ENCODE measurements around the gene TRPM1.

The TRPM1 gene

DNA sequence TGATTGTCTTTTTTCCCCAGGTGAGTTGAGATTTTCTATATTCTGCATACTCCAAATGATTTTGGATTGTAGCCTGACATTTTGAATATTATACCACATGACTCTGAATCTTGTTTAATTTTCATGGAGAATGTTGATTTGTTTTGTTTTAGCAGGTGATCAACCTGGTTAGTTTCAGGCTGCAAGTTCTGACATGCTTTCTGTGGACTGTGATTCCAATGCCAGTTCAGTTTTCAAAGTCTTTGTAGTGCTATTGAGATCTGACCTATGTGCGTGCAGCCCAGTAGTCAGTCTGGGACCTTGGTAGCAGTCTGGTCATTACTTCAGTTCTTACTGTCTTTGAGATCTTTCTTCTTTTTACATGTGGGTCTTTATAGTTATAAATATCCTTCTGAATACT, 91.5 kb downstream of the TRPM1 start:
- Histone ChIP-seq H3K4me3 (ENCODE audit: low read depth in 1 of 2, low read length in 2 of 2) (no peak overlapping the region), H3K36me3 (ENCODE audit: control insufficient read depth in 1 of 2, insufficient read depth in 2 of 2, low read length in 2 of 2) (no peaks in the 10 kb centered on the region), H3K27ac (ENCODE audit: low read length) (no peak overlapping the region), H3K9me3 (ENCODE audit: control insufficient read depth in 1 of 2, low read length in 2 of 2) (peaks cover 8 to 18% of the 10 kb centered on the region in 2 donors), H3K27me3 (ENCODE audit: low read depth, low read length) (no peaks in the 10 kb centered on the region), H3K4me1 (ENCODE audit: control insufficient read depth in 1 of 2, insufficient read depth in 2 of 2, low read length in 2 of 2) (no peaks in the 10 kb centered on the region)

- H3K4me1 ChIP-seq (ENCODE audit: control insufficient read depth in 1 of 2, insufficient read depth in 2 of 2, low read length in 2 of 2), result no peaks in the 10 kb centered on the region
- H3K27me3 ChIP-seq (ENCODE audit: low read depth, low read length), result no peaks in the 10 kb centered on the region
- no peaks in the 10 kb centered on the region for H3K9me3 ChIP-seq (ENCODE audit: control insufficient read depth in 1 of 2, low read length in 2 of 2)
- no peak overlapping the region for H3K4me3 ChIP-seq (ENCODE audit: low read depth in 1 of 2, low read length in 2 of 2)
- no peaks in the 10 kb centered on the region for H3K36me3 ChIP-seq (ENCODE audit: control insufficient read depth in 1 of 2, insufficient read depth in 2 of 2, low read length in 2 of 2)
- no peak overlapping the region for H3K27ac ChIP-seq (ENCODE audit: low read length)
Measured at GRCh38 chr15:31005660-31006059, 95.9 kb downstream of the TRPM1 start.

DNA sequence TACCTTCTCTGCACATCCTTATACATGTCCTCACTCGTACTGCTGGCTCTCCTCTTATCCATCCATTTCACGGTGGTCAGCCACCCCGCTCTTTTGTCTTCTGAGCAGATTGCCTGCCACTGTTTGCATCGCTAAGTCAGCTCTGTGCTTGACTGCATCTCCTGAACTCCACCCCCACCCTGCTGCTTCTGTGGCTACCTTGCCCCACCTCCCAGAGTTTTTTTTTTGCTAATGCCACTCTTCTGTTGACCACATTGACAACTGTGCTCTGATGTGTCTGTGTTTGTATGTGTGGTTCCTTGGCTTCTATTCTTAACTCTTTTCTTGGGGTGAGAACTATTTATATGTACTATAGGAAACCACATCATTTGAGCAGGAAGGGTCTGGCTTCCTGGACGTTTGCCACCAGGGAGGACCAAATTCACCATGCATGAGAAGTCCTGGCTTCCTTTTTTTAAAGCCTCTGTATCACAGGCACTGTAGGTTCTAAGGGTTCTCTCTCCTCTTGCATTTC, 97.2 kb downstream of the TRPM1 start:
- H3K27me3 ChIP-seq (ENCODE audit: low read depth, low read length), result no peaks in the 10 kb centered on the region
- H3K9me3 ChIP-seq (ENCODE audit: control insufficient read depth in 1 of 2, low read length in 2 of 2), result no peaks in the 10 kb centered on the region
- H3K4me1 ChIP-seq (ENCODE audit: control insufficient read depth in 1 of 2, insufficient read depth in 2 of 2, low read length in 2 of 2), result no peaks in the 10 kb centered on the region
- no peak overlapping the region for H3K27ac ChIP-seq (ENCODE audit: low read length)
- no peak overlapping the region for H3K4me3 ChIP-seq (ENCODE audit: low read depth in 1 of 2, low read length in 2 of 2)
- no peaks in the 10 kb centered on the region for H3K36me3 ChIP-seq (ENCODE audit: control insufficient read depth in 1 of 2, insufficient read depth in 2 of 2, low read length in 2 of 2)

GRCh38 chr15:31001702-31002101, 99.8 kb downstream of the TRPM1 start:
- H3K27ac ChIP-seq (ENCODE audit: low read length), result no peak overlapping the region
- no peaks in the 10 kb centered on the region for H3K9me3 ChIP-seq (ENCODE audit: control insufficient read depth in 1 of 2, low read length in 2 of 2)
- H3K27me3 ChIP-seq (ENCODE audit: low read depth, low read length), result no peaks in the 10 kb centered on the region
- no peak overlapping the region for H3K4me3 ChIP-seq (ENCODE audit: low read depth in 1 of 2, low read length in 2 of 2)
- H3K4me1 ChIP-seq (ENCODE audit: control insufficient read depth in 1 of 2, insufficient read depth in 2 of 2, low read length in 2 of 2), result no peaks in the 10 kb centered on the region
- no peaks in the 10 kb centered on the region for H3K36me3 ChIP-seq (ENCODE audit: control insufficient read depth in 1 of 2, insufficient read depth in 2 of 2, low read length in 2 of 2)

DNA sequence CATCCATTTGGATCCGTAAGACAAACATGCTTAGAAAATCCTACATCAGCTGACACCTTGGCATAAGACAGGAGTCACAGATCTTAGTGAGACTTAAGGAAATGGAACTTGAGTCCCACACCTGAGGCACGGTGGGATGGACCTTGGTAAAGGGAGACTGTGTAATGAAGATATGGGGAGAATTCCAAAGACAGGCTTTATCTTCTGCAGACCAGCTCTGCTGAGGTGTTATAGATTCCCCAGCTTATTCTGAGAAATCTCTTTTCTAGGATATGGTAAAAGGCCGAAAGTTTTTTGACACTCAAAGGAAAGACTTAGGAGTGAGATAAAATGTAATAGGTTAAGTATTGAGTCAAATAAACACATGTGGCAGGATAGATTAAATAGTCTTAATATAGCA, 101.8 kb downstream of the TRPM1 start:
- H3K9me3 ChIP-seq (ENCODE audit: control insufficient read depth in 1 of 2, low read length in 2 of 2), result no peaks in the 10 kb centered on the region
- no peaks in the 10 kb centered on the region for H3K36me3 ChIP-seq (ENCODE audit: control insufficient read depth in 1 of 2, insufficient read depth in 2 of 2, low read length in 2 of 2)
- no peak overlapping the region for H3K27ac ChIP-seq (ENCODE audit: low read length)
- H3K4me1 ChIP-seq (ENCODE audit: control insufficient read depth in 1 of 2, insufficient read depth in 2 of 2, low read length in 2 of 2), result no peaks in the 10 kb centered on the region
- no peaks in the 10 kb centered on the region for H3K27me3 ChIP-seq (ENCODE audit: low read depth, low read length)
- no peak overlapping the region for H3K4me3 ChIP-seq (ENCODE audit: low read depth in 1 of 2, low read length in 2 of 2)

- Histone ChIP-seq H3K4me1 (ENCODE audit: control insufficient read depth in 1 of 2, insufficient read depth in 2 of 2, low read length in 2 of 2) (no peaks in the 10 kb centered on the region), H3K27ac (ENCODE audit: low read length) (no peak overlapping the region), H3K36me3 (ENCODE audit: control insufficient read depth in 1 of 2, insufficient read depth in 2 of 2, low read length in 2 of 2) (no peaks in the 10 kb centered on the region), H3K27me3 (ENCODE audit: low read depth, low read length) (no peaks in the 10 kb centered on the region), H3K9me3 (ENCODE audit: control insufficient read depth in 1 of 2, low read length in 2 of 2) (no peaks in the 10 kb centered on the region), H3K4me3 (ENCODE audit: low read depth in 1 of 2, low read length in 2 of 2) (no peak overlapping the region)
Measured at GRCh38 chr15:30997270-30997669, 104.3 kb downstream of the TRPM1 start.

DNA sequence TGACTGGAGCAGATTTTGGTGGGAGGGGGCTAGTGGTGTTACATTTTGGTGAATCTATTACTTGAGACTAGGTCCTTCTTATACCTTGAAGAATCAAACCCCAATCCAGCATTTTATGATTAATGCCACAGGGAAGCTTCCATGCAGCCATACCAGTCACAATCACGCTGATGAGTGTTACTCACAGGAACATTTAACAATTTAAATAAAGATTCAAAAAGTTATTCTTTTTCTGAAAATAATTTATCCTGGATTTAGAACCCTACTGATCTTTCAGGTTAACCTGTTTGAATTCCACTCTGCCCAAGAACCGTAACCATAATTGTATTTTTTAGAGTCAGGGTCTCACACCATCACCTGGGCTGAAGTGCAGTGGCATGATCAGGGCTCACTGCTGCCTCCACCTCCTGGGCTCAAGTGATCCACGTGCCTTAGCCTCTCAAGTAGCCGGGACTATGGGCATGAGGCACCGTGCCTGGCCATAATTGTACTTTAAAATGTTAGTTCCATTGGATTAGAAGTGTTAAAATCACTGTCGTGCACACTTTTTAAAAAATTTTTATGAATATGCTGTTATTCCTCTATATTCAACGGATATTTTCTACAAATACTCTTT, 109.2 kb downstream of the TRPM1 start:
- H3K27me3 ChIP-seq (ENCODE audit: low read depth, low read length), result no peaks in the 10 kb centered on the region
- peak overlapping the region; percentile 78 to 98 for H3K4me3 ChIP-seq (ENCODE audit: low read depth in 1 of 2, low read length in 2 of 2)
- peaks cover 5 to 23% of the 10 kb centered on the region in 2 donors for H3K4me1 ChIP-seq (ENCODE audit: control insufficient read depth in 1 of 2, insufficient read depth in 2 of 2, low read length in 2 of 2)
- no peaks in the 10 kb centered on the region for H3K9me3 ChIP-seq (ENCODE audit: control insufficient read depth in 1 of 2, low read length in 2 of 2)
- H3K27ac ChIP-seq (ENCODE audit: low read length), result peak overlapping the region; percentile 63
- H3K36me3 ChIP-seq (ENCODE audit: control insufficient read depth in 1 of 2, insufficient read depth in 2 of 2, low read length in 2 of 2), result peaks cover 0 to 3% of the 10 kb centered on the region in 2 donors

DNA sequence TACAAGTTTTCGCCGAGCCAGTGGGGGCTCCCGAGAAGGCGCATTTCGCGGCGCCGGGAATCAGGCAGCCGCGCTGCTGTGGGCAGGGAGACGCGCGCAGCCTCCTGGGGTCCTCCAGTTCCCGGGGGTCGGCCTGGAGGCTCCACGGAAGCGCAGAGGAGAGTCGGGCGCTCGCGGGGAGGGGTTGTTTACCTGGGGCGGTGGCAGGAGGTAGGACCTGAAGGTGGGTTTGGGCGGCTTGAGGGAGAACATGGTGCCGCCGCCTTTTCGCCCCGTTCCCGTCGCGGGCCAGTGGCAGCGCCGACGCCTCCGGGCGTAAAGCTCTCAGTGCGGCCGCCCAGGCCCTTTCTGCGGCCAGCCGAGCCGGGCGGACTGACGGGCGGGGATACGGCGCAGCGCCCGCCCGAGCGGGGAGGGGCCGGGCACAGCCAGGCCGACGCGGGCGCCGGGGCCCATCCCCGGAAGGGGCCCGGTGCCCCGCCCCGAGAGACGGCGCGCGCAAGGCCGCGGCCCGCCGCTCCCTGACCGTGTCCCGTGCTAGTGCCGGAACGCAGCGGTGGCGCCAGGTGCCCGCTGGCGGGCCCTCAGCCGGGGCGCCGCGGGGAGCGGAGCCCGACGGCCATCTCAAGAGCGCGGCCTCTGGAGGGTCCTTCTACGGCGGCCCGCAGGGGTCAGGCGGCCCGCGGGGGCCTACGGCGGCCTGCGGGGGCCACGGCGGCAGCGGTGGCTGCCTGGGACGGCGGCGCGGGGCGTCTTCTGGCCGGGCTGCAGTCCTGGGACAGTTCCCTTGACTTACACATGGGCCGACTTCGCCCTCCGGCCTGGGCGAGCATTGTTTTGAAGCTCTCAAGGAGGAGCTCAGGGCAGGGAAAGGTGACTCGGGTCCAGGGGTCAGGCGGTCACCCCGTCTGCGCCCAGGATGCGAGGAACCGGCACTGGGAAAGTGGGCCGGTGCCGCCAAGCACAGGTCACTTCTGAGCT, 110.0 kb downstream of the TRPM1 start, which contains the start of gene MTMR10:
MTMR10 (minus strand) TSS at position 374 of the 981 bp plus-strand sequence; CDS start at position 252, 122 bp downstream.
- peaks cover 5 to 23% of the 10 kb centered on the region in 2 donors for H3K4me1 ChIP-seq (ENCODE audit: control insufficient read depth in 1 of 2, insufficient read depth in 2 of 2, low read length in 2 of 2)
- H3K4me3 ChIP-seq (ENCODE audit: low read depth in 1 of 2, low read length in 2 of 2), result peak within 1 kb of the TSS; percentile 78 to 98
- H3K36me3 ChIP-seq (ENCODE audit: control insufficient read depth in 1 of 2, insufficient read depth in 2 of 2, low read length in 2 of 2), result peaks cover 0 to 10% of the 10 kb centered on the region in 2 donors
- peak within 1 kb of the TSS; percentile 92 for H3K27ac ChIP-seq (ENCODE audit: low read length)
- H3K9me3 ChIP-seq (ENCODE audit: control insufficient read depth in 1 of 2, low read length in 2 of 2), result no peaks in the 10 kb centered on the region
- no peaks in the 10 kb centered on the region for H3K27me3 ChIP-seq (ENCODE audit: low read depth, low read length)

DNA sequence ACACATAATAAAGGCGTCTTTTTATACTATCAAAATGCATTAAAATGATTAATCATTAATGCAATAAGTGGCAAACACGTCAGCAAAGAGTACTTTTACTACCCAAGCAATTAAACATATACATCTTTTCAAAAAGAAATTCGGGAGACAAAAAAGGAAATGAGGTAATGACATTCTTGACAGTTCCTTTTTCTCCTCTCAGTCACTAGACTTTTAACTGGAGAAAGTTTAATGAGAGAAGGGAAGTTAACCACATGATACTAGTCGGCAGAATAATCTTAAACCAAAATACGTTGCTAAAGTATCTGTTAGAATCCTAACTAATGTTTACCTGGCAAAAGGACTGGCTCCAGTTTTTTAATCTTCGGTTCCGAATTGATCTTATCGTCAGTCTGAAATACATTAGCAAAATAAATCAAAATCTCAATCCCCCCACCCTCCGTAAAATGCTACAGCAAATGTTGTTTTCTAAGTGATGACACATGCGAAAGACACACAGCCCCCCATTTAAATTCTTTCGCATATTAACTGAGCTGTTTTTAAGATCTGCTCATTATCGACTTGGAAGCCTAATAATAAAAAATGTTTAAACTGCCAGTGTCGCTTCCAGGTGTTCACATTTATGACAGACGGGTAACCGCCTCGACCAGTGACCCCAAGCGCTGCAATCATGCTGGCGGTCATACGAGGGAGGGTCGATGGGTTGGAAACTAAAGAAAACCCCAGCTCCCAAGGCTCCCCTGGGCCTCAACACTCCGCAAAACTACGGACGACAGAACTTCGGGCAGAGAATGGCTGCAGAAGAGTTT, 110.9 kb downstream of the TRPM1 start:
- Histone ChIP-seq H3K9me3 (ENCODE audit: control insufficient read depth in 1 of 2, low read length in 2 of 2) (no peaks in the 10 kb centered on the region), H3K4me1 (ENCODE audit: control insufficient read depth in 1 of 2, insufficient read depth in 2 of 2, low read length in 2 of 2) (peaks cover 5 to 25% of the 10 kb centered on the region in 2 donors), H3K27ac (ENCODE audit: low read length) (peak overlapping the region; percentile 92), H3K4me3 (ENCODE audit: low read depth in 1 of 2, low read length in 2 of 2) (peak overlapping the region; percentile 76 to 98), H3K36me3 (ENCODE audit: control insufficient read depth in 1 of 2, insufficient read depth in 2 of 2, low read length in 2 of 2) (peaks cover 0 to 10% of the 10 kb centered on the region in 2 donors), H3K27me3 (ENCODE audit: low read depth, low read length) (no peaks in the 10 kb centered on the region)

DNA sequence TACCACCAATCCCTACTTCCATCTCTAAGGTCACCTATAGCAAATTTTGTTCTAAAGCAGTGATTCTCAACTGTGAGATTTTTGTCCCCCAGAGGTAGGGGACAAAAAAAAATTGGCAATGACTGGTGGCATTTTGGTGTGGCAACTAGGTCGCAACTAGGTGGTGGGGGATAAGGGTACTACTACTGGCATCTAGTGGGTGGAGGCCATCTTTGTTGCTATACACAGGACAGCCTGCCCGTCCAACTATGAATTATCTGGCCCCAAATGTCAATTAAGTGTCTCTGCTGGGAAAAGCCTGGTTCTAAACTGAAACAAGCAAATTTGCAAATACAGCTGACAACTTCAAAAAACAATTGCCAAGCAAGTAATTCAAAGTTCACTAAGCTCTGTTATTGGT, 111.5 kb downstream of the TRPM1 start:
- Histone ChIP-seq H3K4me3 (ENCODE audit: low read depth in 1 of 2, low read length in 2 of 2) (peak overlapping the region; percentile 76 to 98), H3K4me1 (ENCODE audit: control insufficient read depth in 1 of 2, insufficient read depth in 2 of 2, low read length in 2 of 2) (peaks cover 11 to 31% of the 10 kb centered on the region in 2 donors), H3K27me3 (ENCODE audit: low read depth, low read length) (no peaks in the 10 kb centered on the region), H3K36me3 (ENCODE audit: control insufficient read depth in 1 of 2, insufficient read depth in 2 of 2, low read length in 2 of 2) (peaks cover 0 to 10% of the 10 kb centered on the region in 2 donors), H3K9me3 (ENCODE audit: control insufficient read depth in 1 of 2, low read length in 2 of 2) (no peaks in the 10 kb centered on the region), H3K27ac (ENCODE audit: low read length) (peak overlapping the region; percentile 92)
